Heart left ventricle (tissue), 16 donors: ENCODE results near the gene PCTP. TPM values are rescaled to one million over a fixed set of nuclear protein-coding genes. Genes with fewer than 3 reads are reported as not detected.

Experiments
- ATAC-seq, 4 donors: fragments of 200-7000 bp; cut with Tn5 transposase; one replicate each; pipeline ENCODE4 v1.9.1; 2020 to 2022; ENCODE audit warnings: moderate library complexity in 4 of 4, mild to moderate bottlenecking in 3 of 4, moderate number of reproducible peaks in 1 of 4
- DNase-seq, 5 donors: peaks; one replicate each; pipeline ENCODE4 v3.0.0-alpha.2; 2020
- H3K27ac ChIP-seq, 12 donors: fragments of 200-600 bp; sonication (generic) in 4 of 12; one replicate each; pipeline versions ENCODE4 v1.5.0 to v1.8.0; 2016 to 2022; ENCODE audit warnings: mild to moderate bottlenecking in 2 of 12
- H3K27me3 ChIP-seq, 9 donors: fragments of 200-600 bp; sonication (generic) in 2 of 9; one replicate each; pipeline versions ENCODE4 v1.5.1 to v1.8.0; 2016 to 2022; ENCODE audit warnings: mild to moderate bottlenecking in 3 of 9
- H3K36me3 ChIP-seq, 9 donors: fragments of 200-600 bp; sonication (generic) in 2 of 9; one replicate each; pipeline versions ENCODE4 v1.5.0 to v1.8.0; 2018 to 2022; ENCODE audit warnings: mild to moderate bottlenecking in 2 of 9
- H3K4me1 ChIP-seq, 12 donors: fragments of 200-600 bp; sonication (generic) in 4 of 12; one replicate each; pipeline versions ENCODE4 v1.5.0 to v1.8.0; 2016 to 2022; ENCODE audit warnings: mild to moderate bottlenecking in 3 of 12
- H3K4me3 ChIP-seq, 12 donors: fragments of 200-600 bp; sonication (generic) in 4 of 12; one replicate each; pipeline versions ENCODE4 v1.5.0 to v1.8.0; 2017 to 2022; ENCODE audit warnings: mild to moderate bottlenecking in 9 of 12, moderate library complexity in 4 of 12
- H3K9me3 ChIP-seq, 12 donors: fragments of 200-600 bp; sonication (generic) in 4 of 12; one replicate each; pipeline versions ENCODE4 v1.5.0 to v1.8.0; 2016 to 2022; ENCODE audit warnings: mild to moderate bottlenecking in 1 of 12
- CTCF ChIP-seq, 12 donors: fragments of 200-600 bp; sonication (generic) in 4 of 12; IDR thresholded peaks; one replicate each; pipeline versions ENCODE4 v1.5.0 to v1.8.0; 2018 to 2022; ENCODE audit warnings: antibody characterized with exemption in 12 of 12, mild to moderate bottlenecking in 5 of 12
- POLR2A ChIP-seq, 2 donors: fragments of 450-650 bp; IDR thresholded peaks; one replicate each; pipeline ENCODE4 v1.6.1; 2017; ENCODE audit warnings: antibody characterized with exemption in 2 of 2, mild to moderate bottlenecking in 2 of 2, moderate library complexity in 2 of 2
- whole genome bisulfite sequencing, 4 donors: extraction: QIAGEN DNeasy Blood & Tissue Kit in 2 of 4; methylation state at CpG; one replicate each; pipeline versions ENCODE4 v1.1.5 to v1.1.7; 2013 to 2018; 5-methylcytosine and 5-hydroxymethylcytosine counted together
- intact Hi-C, 10 donors: fragments of 100-400 bp; cut with DNase I; formaldehyde crosslinking; loops; one replicate each; pipeline versions ENCODE4 v1.11.1 to v1.14.2; 2022
- polyA plus RNA-seq, 2 donors: library from polyadenylated mRNA; stranded (reverse); fragments of 200-250 nt; gene quantifications; one replicate each; pipeline ENCODE4 v1.2.3, GENCODE V29; 2013
- total RNA-seq, 9 donors: library from RNA; depleted of rRNA in 2 of 9; stranded (reverse); fragments of >200 nt in 2 of 9; fragmentation: NEBNext Ultra II Directional in 3 of 9; extraction: Animal tissue kit (Norgen Biotek cat#: 25700) in 3 of 9; gene quantifications; one replicate each; pipeline versions ENCODE4 v1.1.0 to v1.2.4, GENCODE V29; 2016 to 2023
- donor health status: ischemic (EF 13 %, LVEDD 7.1; RV severe dilation, severe dysfunction).
- donor health status: healthy with polysubstance abuse.
- donor health status: DM: no; HTN: yes; CAD: no.
- donor health status: DM: no; HTN: no; CAD: no.
- donor health status: ischemic (EF 25% LVEDD 6.9; RV normal size, moderate dysfunction).
- donor health status: ischemic (EF 25% LVEDD 5.7; RV mildly dilated, moderate dysfunction).
- donor health status: healthy.
- donor health status: DM: yes; HTN: yes; CAD: no.
- donor health status: ischemic (EF 35%, LVEDD 5.7; RV mildly dilated, moderate dysfunction).
- donor health status: nonischemic (EF 11% LVEDD 7.7; RV severe dilation, severe dysfunction).
- donor health status: DM: yes; HTN: yes; CAD: no.
- donor health status: PGD.
- donor health status: ischemic (EF 29% LVEDD 5.4; RV normal size, mild dysfunction).
- donor health status: nonischemic (EF 23%, LVEDD 6.1; RV moderate dilation, normal function).

PCTP gene
- total and polyA plus RNA-seq, 11 donors = 11.8 to 22.6 (median 18.6) TPM

GRCh38 chr17:55735731-55736405 lies 15.0 kb upstream of the PCTP start:
- intact Hi-C loops = no loop called here
- no peak for ATAC-seq
- DNase-seq = peak in 2 of 5 donors; percentile 29 to 31
- H3K9me3 ChIP-seq = no peaks in the 10 kb centered on the region
- H3K4me1 ChIP-seq = peaks cover 0 to 30% (median 17%) of the 10 kb centered on the region in 12 donors
- no peak overlapping the region for H3K27ac ChIP-seq
- no peaks in the 10 kb centered on the region for H3K27me3 ChIP-seq
- WGBS, 4 donors = 37 to 41% (median 38%) methylated on average over 5 of the region's 5 CpGs
- no peak for TF ChIP-seq POLR2A (IDR thresholded peaks at IDR 0.05)
- peak; percentile 46 to 75 (median 63) for TF ChIP-seq CTCF (IDR thresholded peaks at IDR 0.05)
- H3K36me3 ChIP-seq = no peaks in the 10 kb centered on the region
- H3K4me3 ChIP-seq = no peak overlapping the region

GRCh38 chr17:55737976-55738501 lies 12.8 kb upstream of the PCTP start:
- TF ChIP-seq POLR2A (IDR thresholded peaks at IDR 0.05) = no peak
- no peak for TF ChIP-seq CTCF (IDR thresholded peaks at IDR 0.05)
- ATAC-seq = no peak
- intact Hi-C loops = no loop called here
- no peak for DNase-seq
- Histone ChIP-seq H3K9me3 (no peaks in the 10 kb centered on the region), H3K27ac (no peak overlapping the region), H3K4me1 (peaks cover 0 to 10% (median 7%) of the 10 kb centered on the region in 12 donors), H3K27me3 (no peaks in the 10 kb centered on the region), H3K4me3 (no peak overlapping the region), H3K36me3 (no peaks in the 10 kb centered on the region)
- WGBS, 4 donors = 66 to 76% (median 70%) methylated on average over 4 of the region's 4 CpGs

- Histone ChIP-seq H3K36me3 (no peaks in the 10 kb centered on the region), H3K9me3 (no peaks in the 10 kb centered on the region), H3K4me3 (no peak overlapping the region), H3K27me3 (no peaks in the 10 kb centered on the region), H3K4me1 (no peaks in the 10 kb centered on the region), H3K27ac (no peak overlapping the region)
- intact Hi-C loops = no loop called here
- no peak for TF ChIP-seq CTCF (IDR thresholded peaks at IDR 0.05)
- no peak for TF ChIP-seq POLR2A (IDR thresholded peaks at IDR 0.05)
- WGBS, 4 donors = 82 to 90% (median 86%) methylated on average over 10 of the region's 10 CpGs
- no peak for DNase-seq
- ATAC-seq = no peak
Measured at GRCh38 chr17:55740511-55741355, 10.1 kb upstream of the PCTP start.

- H3K27me3 ChIP-seq = no peaks in the 10 kb centered on the region
- TF ChIP-seq POLR2A (IDR thresholded peaks at IDR 0.05) (no peak), CTCF (IDR thresholded peaks at IDR 0.05) (no peak)
- DNase-seq = no peak
- H3K36me3 ChIP-seq = no peaks in the 10 kb centered on the region
- H3K4me3 ChIP-seq = no peak overlapping the region
- intact Hi-C loops = no loop called here
- H3K27ac ChIP-seq = no peak overlapping the region
- no peaks in the 10 kb centered on the region for H3K9me3 ChIP-seq
- no peak for ATAC-seq
- H3K4me1 ChIP-seq = no peaks in the 10 kb centered on the region
- WGBS, 4 donors = 90 to 97% (median 91%) methylated on average over 3 of the region's 3 CpGs
Measured at GRCh38 chr17:55741356-55741700, 9.5 kb upstream of the PCTP start.
